Gastroesophageal sphincter (tissue), 3 donors: Measurements from ENCODE around the gene SULT1B1.

ENCODE experiments used
- POLR2A ChIP-seq, 2 donors: fragments of 450-650 bp; IDR thresholded peaks; one replicate each; pipeline ENCODE4 v1.6.1; 2017; ENCODE audit warnings: antibody characterized with exemption in 2 of 2, mild to moderate bottlenecking in 2 of 2, moderate library complexity in 1 of 2
- POLR2AphosphoS5 ChIP-seq: sonication (generic); formaldehyde crosslinking; IDR thresholded peaks from one replicate; pipeline ENCODE4 v1.6.1; 2017; ENCODE audit warnings: antibody characterized with exemption
- TF ChIP-seq, protein P1 (sequence below), 4 experiments: fragments of 200-600 bp in 2 of 4; fragments of 450-650 bp in 2 of 4; sonication (generic) in 1 of 4; IDR thresholded peaks; one replicate each; pipeline ENCODE4 v1.5.1; 2017 to 2019; ENCODE audit warnings: antibody characterized with exemption in 4 of 4, mild to moderate bottlenecking in 2 of 4, moderate library complexity in 2 of 4

DNA sequence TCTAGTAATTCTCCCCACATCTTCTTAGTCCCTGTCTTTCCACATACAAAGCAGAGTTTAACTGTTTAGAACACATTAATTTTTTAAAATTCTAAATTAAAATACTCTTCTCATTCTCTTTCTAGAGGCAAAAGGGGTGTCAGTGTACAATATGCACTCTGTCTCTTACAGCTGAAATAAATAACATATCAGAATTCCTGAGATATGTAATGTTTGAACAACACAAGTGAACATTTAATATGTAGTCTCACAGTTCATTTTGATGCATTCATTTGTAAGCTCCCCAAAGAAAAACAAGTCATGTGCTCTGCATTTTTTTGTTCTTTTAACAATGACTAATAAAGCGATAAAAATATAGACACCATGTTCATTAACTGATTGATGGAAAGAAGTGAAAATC lies 19.7 kb upstream of the SULT1B1 start:
- no peak for TF ChIP-seq POLR2A (IDR thresholded peaks at IDR 0.05)
- TF ChIP-seq, protein P1, sequence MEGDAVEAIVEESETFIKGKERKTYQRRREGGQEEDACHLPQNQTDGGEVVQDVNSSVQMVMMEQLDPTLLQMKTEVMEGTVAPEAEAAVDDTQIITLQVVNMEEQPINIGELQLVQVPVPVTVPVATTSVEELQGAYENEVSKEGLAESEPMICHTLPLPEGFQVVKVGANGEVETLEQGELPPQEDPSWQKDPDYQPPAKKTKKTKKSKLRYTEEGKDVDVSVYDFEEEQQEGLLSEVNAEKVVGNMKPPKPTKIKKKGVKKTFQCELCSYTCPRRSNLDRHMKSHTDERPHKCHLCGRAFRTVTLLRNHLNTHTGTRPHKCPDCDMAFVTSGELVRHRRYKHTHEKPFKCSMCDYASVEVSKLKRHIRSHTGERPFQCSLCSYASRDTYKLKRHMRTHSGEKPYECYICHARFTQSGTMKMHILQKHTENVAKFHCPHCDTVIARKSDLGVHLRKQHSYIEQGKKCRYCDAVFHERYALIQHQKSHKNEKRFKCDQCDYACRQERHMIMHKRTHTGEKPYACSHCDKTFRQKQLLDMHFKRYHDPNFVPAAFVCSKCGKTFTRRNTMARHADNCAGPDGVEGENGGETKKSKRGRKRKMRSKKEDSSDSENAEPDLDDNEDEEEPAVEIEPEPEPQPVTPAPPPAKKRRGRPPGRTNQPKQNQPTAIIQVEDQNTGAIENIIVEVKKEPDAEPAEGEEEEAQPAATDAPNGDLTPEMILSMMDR (IDR thresholded peaks at IDR 0.05), result no peak
- TF ChIP-seq POLR2AphosphoS5, result no peak
